ENCODE results near the gene TLR10. TPM values are rescaled to one million over a fixed set of nuclear protein-coding genes. Genes with fewer than 3 reads are reported as not detected.

Gene TLR10
- total RNA-seq, 1 experiment from 2014 or later, result 0.30 TPM

DNA sequence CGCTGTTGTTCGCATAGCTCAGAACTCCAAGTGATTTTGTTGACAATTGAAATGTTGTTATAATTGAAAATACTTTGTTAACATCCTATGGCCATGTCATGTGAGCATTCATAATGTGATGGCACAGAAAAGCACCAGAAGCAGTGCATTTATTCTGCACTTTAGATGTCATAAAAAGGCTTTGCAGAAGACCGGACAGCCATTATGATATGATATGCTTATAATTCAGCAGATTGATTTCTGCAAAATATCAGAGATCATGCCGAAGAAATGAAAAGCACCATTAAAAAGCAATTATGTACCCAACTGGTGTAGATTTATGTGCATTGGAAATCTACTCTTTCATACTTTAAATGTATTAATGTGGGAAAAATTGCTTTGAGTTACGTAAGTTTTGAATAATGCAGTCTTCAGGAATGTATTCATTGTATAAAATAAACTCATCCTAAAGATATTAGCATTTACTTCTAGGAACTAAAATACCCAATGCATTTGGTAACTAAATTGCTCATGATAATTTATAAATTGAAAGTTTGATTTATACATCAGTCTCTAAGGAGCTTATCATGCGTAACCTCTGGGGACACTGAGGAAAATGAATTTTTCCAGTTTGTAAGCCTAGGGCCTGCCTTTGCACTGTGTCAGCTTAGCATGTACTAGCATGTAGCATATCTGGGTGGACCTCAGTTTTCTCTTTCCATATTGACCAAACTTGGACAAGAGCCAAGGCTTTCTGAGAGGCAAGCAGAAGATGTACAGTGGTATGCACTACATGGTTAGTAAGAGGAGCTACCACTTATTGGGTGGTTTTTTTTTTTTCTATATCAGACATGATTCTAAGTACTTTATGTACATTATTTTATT is 43.6 kb downstream of the TLR10 start:
- H3K27me3 ChIP-seq (ENCODE audit: insufficient read depth, low read length), result no peaks in the 10 kb centered on the region
- no peaks in the 10 kb centered on the region for H3K79me2 ChIP-seq (ENCODE audit: insufficient read depth, low read length)
- H3K4me1 ChIP-seq (ENCODE audit: control insufficient read depth in 1 of 2, insufficient read depth in 2 of 2, low read length in 2 of 2), result no peaks in the 10 kb centered on the region
- H3K4me2 ChIP-seq (ENCODE audit: low read length), result no peak overlapping the region
- BruUV-seq (replicated peaks), result no TSS peak
- ChIA-PET CTCF (interaction anchor here (1.2 kb wide), 1 partner anchor 8 kb away, joined by 4 read pairs; no protein-coding TSS in a partner anchor), POLR2A (no interaction called here), RAD21 (ENCODE audit: low non-redundant PET in 1 of 2, low total read pairs in 2 of 2, uncharacterized antibody in 2 of 2, unreplicated experiment in 2 of 2) (interaction anchor here in 1 of 2 experiments (0.6 kb wide), 1 partner anchor 616 kb away, joined by 7 read pairs; no protein-coding TSS in a partner anchor)
- H3K27ac ChIP-seq (ENCODE audit: low read depth, low read length), result no peak overlapping the region
- no peak for TF ChIP-seq JUND (IDR thresholded peaks at IDR 0.05)
- no peak for TF ChIP-seq CTCF (IDR thresholded peaks at IDR 0.05 in 2 of 3, conservative IDR thresholded peaks at IDR 0.05 in 1 of 3; ENCODE audit: borderline replicate concordance in 1 of 3, insufficient read depth in 1 of 3, low read depth in 2 of 3, low read length in 2 of 3)
- no peak for TF ChIP-seq ZFX (IDR thresholded peaks at IDR 0.05)
- TF ChIP-seq TCF7L2 (IDR thresholded peaks at IDR 0.05; ENCODE audit: borderline replicate concordance, extremely low read depth, insufficient read depth, insufficient read length), result no peak
- TF ChIP-seq REST (IDR thresholded peaks at IDR 0.05; ENCODE audit: low read depth), result no peak
- TF ChIP-seq, protein P1, sequence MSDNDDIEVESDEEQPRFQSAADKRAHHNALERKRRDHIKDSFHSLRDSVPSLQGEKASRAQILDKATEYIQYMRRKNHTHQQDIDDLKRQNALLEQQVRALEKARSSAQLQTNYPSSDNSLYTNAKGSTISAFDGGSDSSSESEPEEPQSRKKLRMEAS (IDR thresholded peaks at IDR 0.05), result no peak
- no peak for TF ChIP-seq SP1 (IDR thresholded peaks at IDR 0.05; ENCODE audit: low read depth)
- TF ChIP-seq EZH2 (IDR thresholded peaks at IDR 0.05), result no peak
- no peak for TF ChIP-seq POLR2AphosphoS5 (IDR thresholded peaks at IDR 0.05; ENCODE audit: low read depth, low read length)
- TF ChIP-seq ELF1 (IDR thresholded peaks at IDR 0.05; ENCODE audit: borderline replicate concordance, low read depth), result no peak
- TF ChIP-seq ATF3 (IDR thresholded peaks at IDR 0.05), result no peak
- TF ChIP-seq, protein P2, sequence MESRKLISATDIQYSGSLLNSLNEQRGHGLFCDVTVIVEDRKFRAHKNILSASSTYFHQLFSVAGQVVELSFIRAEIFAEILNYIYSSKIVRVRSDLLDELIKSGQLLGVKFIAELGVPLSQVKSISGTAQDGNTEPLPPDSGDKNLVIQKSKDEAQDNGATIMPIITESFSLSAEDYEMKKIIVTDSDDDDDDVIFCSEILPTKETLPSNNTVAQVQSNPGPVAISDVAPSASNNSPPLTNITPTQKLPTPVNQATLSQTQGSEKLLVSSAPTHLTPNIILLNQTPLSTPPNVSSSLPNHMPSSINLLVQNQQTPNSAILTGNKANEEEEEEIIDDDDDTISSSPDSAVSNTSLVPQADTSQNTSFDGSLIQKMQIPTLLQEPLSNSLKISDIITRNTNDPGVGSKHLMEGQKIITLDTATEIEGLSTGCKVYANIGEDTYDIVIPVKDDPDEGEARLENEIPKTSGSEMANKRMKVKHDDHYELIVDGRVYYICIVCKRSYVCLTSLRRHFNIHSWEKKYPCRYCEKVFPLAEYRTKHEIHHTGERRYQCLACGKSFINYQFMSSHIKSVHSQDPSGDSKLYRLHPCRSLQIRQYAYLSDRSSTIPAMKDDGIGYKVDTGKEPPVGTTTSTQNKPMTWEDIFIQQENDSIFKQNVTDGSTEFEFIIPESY (IDR thresholded peaks at IDR 0.05; ENCODE audit: extremely low read depth, insufficient replicate concordance, low read length), result no peak
- no peak for TF ChIP-seq YY1 (IDR thresholded peaks at IDR 0.05; ENCODE audit: extremely low read depth, insufficient replicate concordance, low read depth, low read length)
- TF ChIP-seq POLR2A (IDR thresholded peaks at IDR 0.05; ENCODE audit: borderline replicate concordance, extremely low read depth, insufficient read depth, insufficient read length), result no peak
- TF ChIP-seq CEBPB (IDR thresholded peaks at IDR 0.05; ENCODE audit: low read depth), result no peak
- TF ChIP-seq EZH2phosphoT487 (IDR thresholded peaks at IDR 0.05; ENCODE audit: borderline replicate concordance), result no peak
- TF ChIP-seq FOSL1 (IDR thresholded peaks at IDR 0.05; ENCODE audit: low read depth), result no peak
- no peak for TF ChIP-seq CBX3 (IDR thresholded peaks at IDR 0.05; ENCODE audit: low read depth)
- no peak for TF ChIP-seq ZNF274 (IDR thresholded peaks at IDR 0.05; ENCODE audit: low read depth, low read length)
- H3K9me3 ChIP-seq (ENCODE audit: control insufficient read depth in 1 of 2, insufficient read depth in 1 of 2, low read depth in 1 of 2, low read length in 2 of 2), result no peaks in the 10 kb centered on the region
- H3K36me3 ChIP-seq (ENCODE audit: control insufficient read depth in 1 of 2, insufficient read depth in 2 of 2, low read length in 2 of 2), result no peaks in the 10 kb centered on the region
- intact Hi-C loops (cut with micrococcal nuclease), result no loop called here
- H3K9ac ChIP-seq (ENCODE audit: low read length), result no peak overlapping the region
- no peak overlapping the region for H3K4me3 ChIP-seq (replicated peaks in 1 of 2; ENCODE audit: low read depth in 1 of 2, low read length in 2 of 2)
- ATAC-seq (no peak), DNase-seq (ENCODE audit: low read depth, low spot score) (no peak)
- H3K9me2 ChIP-seq (ENCODE audit: insufficient read depth), result no peaks in the 10 kb centered on the region
- no peaks in the 10 kb centered on the region for H4K20me1 ChIP-seq (ENCODE audit: insufficient read depth)
- no peak overlapping the region for H2AFZ ChIP-seq (ENCODE audit: low read depth, low read length, poor library complexity, severe bottlenecking)
